Activated CD4-positive, CD25-positive, alpha-beta regulatory T cell (primary cell): ENCODE data around the gene MYL6.
A peak's percentile ranks its signal among the peaks of the same experiment; 100 is the strongest.
"Not testable (repeated sequence)": the region's sequence is repeated elsewhere in the genome, so short reads cannot be mapped to it uniquely, and the experiment has no call there.

Source experiments
- DNase-seq, 4 experiments: peaks; one replicate each; lab custom pipeline; 2025; lab: John Stamatoyannopoulos, UW

The MYL6 gene

DNA sequence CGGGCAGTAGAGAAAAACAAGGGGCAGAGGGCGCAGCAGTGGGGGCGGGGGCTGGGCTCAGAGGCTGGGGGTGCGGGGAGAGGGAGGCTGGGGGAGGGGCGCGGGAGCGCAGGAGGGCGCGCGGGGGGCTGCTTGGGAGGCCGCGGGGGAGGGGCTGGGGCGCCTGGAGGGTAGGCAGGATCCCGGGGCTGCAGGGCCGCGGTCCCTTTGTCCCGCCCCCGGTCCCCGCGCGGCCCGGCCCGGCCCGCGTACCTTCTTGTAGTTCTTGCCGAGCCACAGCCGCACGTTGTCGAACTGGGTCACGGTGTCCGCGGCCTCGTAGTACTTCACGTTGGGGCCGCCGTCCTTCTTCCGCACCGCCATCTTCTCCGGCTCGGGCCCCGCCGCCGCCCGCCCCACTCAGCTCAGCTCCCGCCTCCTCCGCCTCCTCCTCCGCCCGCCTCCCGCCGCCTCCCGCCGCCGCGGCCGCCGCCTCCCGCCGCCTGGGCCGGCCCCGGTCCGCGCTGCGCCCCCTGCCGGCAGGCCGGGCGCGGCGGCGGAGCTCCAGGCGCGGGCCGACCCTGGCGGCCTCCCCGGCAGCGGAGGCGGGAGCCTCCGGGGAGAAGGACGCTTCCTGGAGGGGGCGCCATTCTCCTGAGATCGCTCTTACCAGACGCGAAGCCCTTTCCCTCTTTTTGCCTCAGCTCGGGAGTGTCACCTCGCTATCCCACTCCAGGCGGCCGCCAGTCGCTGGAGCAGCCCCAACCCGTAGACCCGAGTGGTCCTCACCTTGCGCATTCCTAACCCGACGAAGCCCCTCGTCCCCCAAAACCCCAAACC, 31.1 kb downstream of the MYL6 start, which contains the start of gene SMARCC2:
Gene SMARCC2, minus strand, starts transcription at position 385 of the 819 bp plus-strand sequence. Its CDS starts 22 bp downstream, at position 363.
- peak; percentile 71 to 74 (median 72) for DNase-seq

GRCh38 chr12:56189918-56190694, 31.9 kb downstream of the MYL6 start:
- peak; percentile 26 to 84 (median 62) for DNase-seq

GRCh38 chr12:56190695-56191155, 32.6 kb downstream of the MYL6 start:
- no peak for DNase-seq

- DNase-seq, result no peak
Observed at GRCh38 chr12:56192582-56192981, 34.4 kb downstream of the MYL6 start.

- DNase-seq, result peak; percentile 27 to 55 (median 40)
Observed at GRCh38 chr12:56193025-56193578, 34.9 kb downstream of the MYL6 start.

DNA sequence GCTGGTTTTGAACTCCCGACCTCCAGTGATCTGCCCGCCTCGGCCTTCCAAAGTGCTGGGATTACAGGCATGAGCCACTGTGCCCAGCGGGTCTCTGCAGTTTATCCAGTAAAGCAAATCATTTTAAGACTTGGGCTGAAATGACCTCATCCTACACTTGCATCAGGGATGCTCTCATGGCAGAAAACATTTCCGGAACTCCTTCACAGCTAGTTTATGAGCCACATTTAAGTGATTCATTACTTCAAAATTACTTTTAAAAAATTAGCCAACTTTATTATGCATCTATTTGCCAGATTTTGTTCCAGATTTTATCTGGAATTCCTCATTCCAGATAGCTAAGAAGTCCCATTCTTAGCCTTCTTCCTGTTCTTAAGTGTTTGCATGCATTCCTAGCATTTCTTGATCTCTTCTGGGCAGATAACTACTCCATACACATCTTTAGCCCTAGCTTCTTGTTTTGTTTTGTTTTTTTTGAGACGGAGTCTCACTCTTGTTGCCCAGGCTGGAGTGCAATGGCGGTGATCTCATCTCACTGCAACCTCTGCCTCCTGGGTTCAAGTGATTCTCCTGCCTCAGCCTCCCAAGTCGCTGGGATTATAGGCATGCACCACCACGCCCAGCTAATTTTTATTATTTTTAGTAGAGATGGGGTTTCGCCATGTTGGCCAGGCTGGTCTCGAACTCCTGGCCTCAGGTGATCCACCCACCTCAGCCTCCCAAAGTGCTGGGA, 38.8 kb downstream of the MYL6 start:
- not testable (repeated sequence) for DNase-seq

DNA sequence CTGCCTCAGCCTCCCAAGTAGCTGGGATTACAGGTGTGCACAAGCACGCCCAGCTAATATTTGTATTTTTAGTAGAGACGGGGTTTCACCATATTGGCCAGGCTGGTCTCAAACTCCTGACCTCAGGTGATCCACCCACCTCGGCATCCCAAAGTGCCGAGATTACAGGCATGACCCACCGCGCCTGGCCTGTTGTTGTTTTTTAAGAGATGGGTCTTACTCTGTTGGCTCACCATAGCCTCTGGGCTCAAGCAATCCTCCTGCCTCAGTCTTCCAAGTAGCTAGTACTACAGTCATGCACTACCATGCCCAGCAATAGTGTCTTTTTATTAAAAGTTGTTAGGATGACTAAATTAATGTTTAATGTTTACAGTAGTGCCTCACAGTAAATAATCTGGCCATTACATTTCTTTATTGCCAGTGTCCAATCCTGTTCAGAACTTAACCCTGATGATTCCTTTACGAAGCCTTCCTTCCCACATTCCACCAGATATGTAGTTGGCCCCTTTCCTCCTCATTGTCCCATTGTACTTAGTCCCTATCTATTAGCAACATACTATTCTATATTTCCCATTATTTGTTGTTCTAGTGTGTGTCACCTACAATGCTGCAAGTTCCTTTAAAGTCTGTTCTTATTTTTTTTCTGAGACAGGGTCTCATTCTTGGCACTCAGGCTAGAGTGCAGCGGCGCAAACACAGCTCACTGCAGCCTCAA, 39.9 kb downstream of the MYL6 start:
- DNase-seq, result no peak

DNA sequence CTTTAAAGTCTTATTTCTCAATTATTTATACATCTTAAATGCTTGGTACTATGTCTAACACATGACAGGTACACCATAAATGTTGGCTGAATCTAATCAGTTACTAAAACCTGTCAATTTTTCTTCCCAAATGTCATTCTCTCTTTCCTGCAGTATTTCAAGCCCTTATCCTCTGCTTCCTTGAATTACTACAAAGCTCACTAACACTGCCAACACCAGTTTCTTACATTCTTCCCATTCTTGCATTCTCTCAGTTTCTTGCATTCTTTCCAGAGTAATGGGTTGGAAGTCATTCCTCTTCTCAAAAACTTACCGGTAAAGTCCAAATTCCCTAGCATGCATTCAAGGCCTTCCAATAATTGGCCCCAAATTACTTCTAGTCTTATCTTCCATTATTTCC, 40.7 kb downstream of the MYL6 start:
- no peak for DNase-seq

DNA sequence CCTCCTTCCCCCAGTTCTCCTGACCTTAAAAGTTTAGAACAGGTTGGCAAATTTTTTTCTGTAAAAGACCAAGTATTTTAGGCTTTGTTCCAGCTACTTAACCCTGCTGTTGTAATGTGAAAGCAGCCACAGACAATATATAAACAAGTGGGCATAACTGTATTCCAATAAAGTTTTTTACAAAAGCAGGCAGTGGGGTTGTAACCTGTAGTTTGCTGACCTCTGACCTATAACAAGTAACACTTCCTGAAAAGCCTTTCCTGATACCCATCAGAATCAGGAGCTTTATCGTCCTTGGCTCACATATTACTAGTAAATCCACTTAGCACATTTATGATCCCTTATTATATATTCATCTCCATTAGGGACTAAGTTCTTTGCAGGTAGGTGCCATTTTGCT, 44.2 kb downstream of the MYL6 start:
- no peak for DNase-seq

- no peak for DNase-seq
Observed at GRCh38 chr12:56202838-56203237, 44.7 kb downstream of the MYL6 start.

- no peak for DNase-seq
Observed at GRCh38 chr12:56204275-56204674, 46.1 kb downstream of the MYL6 start.

- DNase-seq, result no peak
Observed at GRCh38 chr12:56205445-56205844, 47.3 kb downstream of the MYL6 start.

DNA sequence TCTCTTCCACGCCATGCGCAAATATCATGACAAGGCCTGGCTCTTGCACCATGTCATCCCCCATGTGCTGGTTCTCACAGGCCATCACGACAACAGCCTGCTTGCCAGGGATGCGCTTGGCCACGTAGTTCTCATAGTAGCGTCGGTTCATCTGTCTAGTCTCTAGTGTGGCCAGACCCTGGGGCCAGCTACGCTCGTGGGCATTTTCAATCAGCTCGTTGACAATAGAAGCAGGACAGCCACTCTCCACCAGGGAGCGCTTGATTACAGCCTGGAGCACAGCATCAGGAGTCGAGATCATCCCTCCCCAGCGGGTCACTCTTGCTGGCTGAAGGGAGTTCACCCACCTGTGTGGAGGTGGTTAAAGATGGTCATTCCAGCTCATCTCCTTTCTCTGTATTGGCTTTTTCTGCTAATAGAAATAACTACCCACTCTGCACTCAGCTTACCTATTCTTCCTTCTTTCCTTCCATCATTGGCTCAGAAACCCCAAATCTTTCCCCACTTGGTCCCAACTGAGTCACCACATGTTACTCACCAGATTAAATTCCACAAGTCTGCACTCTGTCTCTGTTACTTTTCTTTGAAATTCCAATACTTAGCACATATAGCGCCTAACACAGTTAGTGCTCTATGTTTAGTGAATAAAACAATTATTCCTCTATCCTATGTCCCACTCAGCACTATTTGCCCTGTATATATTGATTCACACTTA, 48.5 kb downstream of the MYL6 start:
- no peak for DNase-seq

DNA sequence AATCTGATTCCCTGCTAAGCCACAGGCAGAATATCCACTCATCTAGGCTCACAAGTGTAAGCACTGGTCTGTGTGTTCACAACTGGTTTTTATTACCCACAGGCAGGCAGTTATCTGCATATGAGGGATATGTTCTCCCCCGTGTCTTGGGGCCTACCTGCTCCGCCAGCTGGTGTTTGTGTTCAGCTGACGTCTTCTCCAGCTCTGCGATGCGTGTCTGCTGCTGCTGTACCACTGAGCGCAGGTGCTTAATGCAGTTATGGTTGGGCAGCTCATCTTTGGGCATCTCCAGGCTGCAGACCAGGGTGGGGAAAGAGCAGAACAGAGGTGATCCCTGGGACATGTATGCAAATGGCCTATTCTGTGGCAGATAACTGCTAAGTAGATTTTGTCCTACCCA, 49.8 kb downstream of the MYL6 start:
- no peak for DNase-seq
